Neural cell (in vitro differentiated cells): ENCODE data around the gene COPS8. TPM values are rescaled to one million over a fixed set of nuclear protein-coding genes. Genes with fewer than 3 reads are reported as not detected.
A peak's percentile ranks its signal among the peaks of the same experiment; 100 is the strongest.

Experiments
- H2AFZ ChIP-seq: fragments of 200-600, 300-800 bp; sonication (generic), shearing (Covaris generic); 2 replicates; pipeline ENCODE4 v1.6.0; 2014; ENCODE audit warnings: low read depth, mild to moderate bottlenecking, antibody characterized with exemption, low read length, moderate library complexity
- H3F3A ChIP-seq: fragments of 200-600 bp; shearing (Covaris generic); 2 replicates; pipeline ENCODE4 v1.6.1; 2016; ENCODE audit warnings: mild to moderate bottlenecking, moderate library complexity, mixed read lengths, antibody characterized with exemption, low read length; ENCODE audit not compliant: insufficient read depth, poor library complexity, severe bottlenecking
- H3K27ac ChIP-seq: fragments of 200-600, 300-800 bp; sonication (generic), shearing (Covaris generic); 2 replicates; pipeline ENCODE4 v1.5.1; 2014; ENCODE audit warnings: mild to moderate bottlenecking, low read length, moderate library complexity
- H3K27me3 ChIP-seq: fragments of 300-800, 200-600 bp; sonication (generic), shearing (Covaris generic); 2 replicates; pipeline ENCODE4 v1.6.0; 2014; ENCODE audit warnings: mild to moderate bottlenecking, low read depth, low read length, moderate library complexity; ENCODE audit not compliant: insufficient read depth
- H3K36me3 ChIP-seq: fragments of 300-800, 200-600 bp; sonication (generic), shearing (Covaris generic); 2 replicates; pipeline ENCODE4 v1.5.1; 2014; ENCODE audit warnings: mild to moderate bottlenecking, antibody characterized with exemption, low read length, moderate library complexity; ENCODE audit not compliant: insufficient read depth
- H3K4me2 ChIP-seq: fragments of 300-800, 200-600 bp; sonication (generic), shearing (Covaris generic); 2 replicates; pipeline ENCODE4 v1.6.0; 2014; ENCODE audit warnings: mild to moderate bottlenecking, low read length
- H3K4me3 ChIP-seq: fragments of 300-800, 200-600 bp; sonication (generic), shearing (Covaris generic); 2 replicates; pipeline ENCODE4 v1.5.1; 2014; ENCODE audit warnings: mild to moderate bottlenecking, low read length, moderate library complexity
- H3K79me2 ChIP-seq: fragments of 200-600 bp; shearing (Covaris generic); replicated peaks from 2 replicates; pipeline ENCODE4 v1.6.0; 2014; ENCODE audit warnings: mild to moderate bottlenecking, low read length, moderate library complexity; ENCODE audit not compliant: insufficient read depth
- H3K9ac ChIP-seq: fragments of 300-800, 200-600 bp; sonication (generic), shearing (Covaris generic); 2 replicates; pipeline ENCODE4 v1.6.1; 2016; ENCODE audit warnings: mild to moderate bottlenecking, low read length, mixed read lengths
- H3K9me2 ChIP-seq: fragments of 200-600 bp; shearing (Covaris generic); 2 replicates; pipeline ENCODE4 v1.6.1; 2016; ENCODE audit warnings: mild to moderate bottlenecking, low read length, mixed read lengths; ENCODE audit not compliant: insufficient read depth
- H3K9me3 ChIP-seq: fragments of 200-600, 300-800 bp; sonication (generic), shearing (Covaris generic); 2 replicates; pipeline ENCODE4 v1.6.1; 2016; ENCODE audit warnings: mild to moderate bottlenecking, mixed run types, low read length, moderate library complexity, mixed read lengths
- H4K20me1 ChIP-seq: fragments of 200-600 bp; shearing (Covaris generic); 2 replicates; pipeline ENCODE4 v1.6.1; 2016; ENCODE audit warnings: mild to moderate bottlenecking, mixed run types; ENCODE audit not compliant: insufficient read depth
- CTCF ChIP-seq: fragments of 450-650 bp; IDR thresholded peaks from 2 replicates; pipeline ENCODE4 v1.5.1; 2014; ENCODE audit warnings: antibody characterized with exemption, mild to moderate bottlenecking, moderate library complexity; ENCODE audit not compliant: poor library complexity, severe bottlenecking
- EP300 ChIP-seq: fragments of 450-650 bp; conservative IDR thresholded peaks from 2 replicates; pipeline ENCODE4 v1.6.1; 2014; ENCODE audit warnings: antibody characterized with exemption, mild to moderate bottlenecking, moderate library complexity; ENCODE audit not compliant: poor library complexity, severe bottlenecking
- EZH2 ChIP-seq: fragments of 200-600, 300-800 bp; shearing (Covaris generic), sonication (generic); IDR thresholded peaks from 2 replicates; pipeline ENCODE4 v1.6.1; 2014; ENCODE audit warnings: antibody characterized with exemption, low read length, borderline replicate concordance, mild to moderate bottlenecking; ENCODE audit not compliant: insufficient read depth, poor library complexity, severe bottlenecking
- POLR2AphosphoS5 ChIP-seq: IDR thresholded peaks from 2 replicates; pipeline ENCODE4 v1.6.1; 2012
- RAD21 ChIP-seq: fragments of 450-650 bp; conservative IDR thresholded peaks from 2 replicates; pipeline ENCODE4 v1.6.1; 2014; ENCODE audit warnings: antibody characterized with exemption, mild to moderate bottlenecking, moderate library complexity
- REST ChIP-seq: IDR thresholded peaks from 2 replicates; pipeline ENCODE4 v1.6.1; 2012; ENCODE audit warnings: borderline replicate concordance
- SMC3 ChIP-seq: fragments of 450-650 bp; conservative IDR thresholded peaks from 2 replicates; pipeline ENCODE4 v1.6.1; 2014; ENCODE audit warnings: antibody characterized with exemption, mild to moderate bottlenecking, moderate library complexity; ENCODE audit not compliant: poor library complexity
- TAF1 ChIP-seq: IDR thresholded peaks from 2 replicates; pipeline ENCODE4 v1.6.1; 2012; ENCODE audit warnings: low read depth
- polyA plus RNA-seq: library from polyadenylated mRNA; depleted of rRNA; stranded (reverse); fragments of >200 nt; gene quantifications from 2 replicates; pipeline ENCODE4 v1.2.3, GENCODE V29; 2014

COPS8 gene
- polyA plus RNA-seq, 1 donor from 2014 or later = 269 TPM

- Histone ChIP-seq H3K9ac (no peak overlapping the region), H3K9me3 (no peaks in the 10 kb centered on the region), H3K4me3 (no peak overlapping the region), H3K79me2 (peaks cover 19% of the 10 kb centered on the region), H3K36me3 (peaks cover 1% of the 10 kb centered on the region), H3F3A (no peaks in the 10 kb centered on the region), H3K4me2 (no peak overlapping the region), H3K27me3 (no peaks in the 10 kb centered on the region), H2AFZ (no peak overlapping the region), H4K20me1 (no peaks in the 10 kb centered on the region), H3K27ac (no peak overlapping the region), H3K9me2 (no peaks in the 10 kb centered on the region)
- TF ChIP-seq RAD21 (peak; percentile 76), SMC3 (peak; percentile 77), CTCF (peak; percentile 70), EZH2 (no peak)
Observed at GRCh38 chr2:237092920-237093781, 7.5 kb downstream of the COPS8 start.

- H3K9ac ChIP-seq = no peak overlapping the region
- no peaks in the 10 kb centered on the region for H3K27me3 ChIP-seq
- no peaks in the 10 kb centered on the region for H3K9me3 ChIP-seq
- no peaks in the 10 kb centered on the region for H3K9me2 ChIP-seq
- H3K4me3 ChIP-seq = no peak overlapping the region
- H3K36me3 ChIP-seq = peaks cover 4% of the 10 kb centered on the region
- no peak overlapping the region for H3K27ac ChIP-seq
- H4K20me1 ChIP-seq = no peaks in the 10 kb centered on the region
- H3K79me2 ChIP-seq = peaks cover 3% of the 10 kb centered on the region
- H3K4me2 ChIP-seq = no peak overlapping the region
- H2AFZ ChIP-seq = no peak overlapping the region
- no peaks in the 10 kb centered on the region for H3F3A ChIP-seq
- TF ChIP-seq EP300 = no peak
- TF ChIP-seq SMC3 = no peak
- no peak for TF ChIP-seq POLR2AphosphoS5
- TF ChIP-seq CTCF = no peak
- no peak for TF ChIP-seq EZH2
Observed at GRCh38 chr2:237096201-237096600, 10.5 kb downstream of the COPS8 start.

GRCh38 chr2:237096911-237097310 is 11.2 kb downstream of the COPS8 start:
- Histone ChIP-seq H3K27me3 (no peaks in the 10 kb centered on the region), H4K20me1 (no peaks in the 10 kb centered on the region), H3K79me2 (peaks cover 3% of the 10 kb centered on the region), H3K36me3 (peaks cover 4% of the 10 kb centered on the region), H2AFZ (no peak overlapping the region), H3F3A (no peaks in the 10 kb centered on the region), H3K27ac (no peak overlapping the region), H3K4me3 (no peak overlapping the region), H3K9ac (no peak overlapping the region), H3K9me3 (no peaks in the 10 kb centered on the region), H3K4me2 (no peak overlapping the region), H3K9me2 (no peaks in the 10 kb centered on the region)
- TF ChIP-seq REST (no peak), CTCF (no peak), TAF1 (no peak), SMC3 (no peak), EZH2 (no peak)
